Nephron progenitor cell (in vitro differentiated cells): ENCODE results near the gene TRMT44.

Experiments used
- DNase-seq: peaks from one replicate; pipeline ENCODE4 v3.0.0; 2021
- H3K27ac Mint-ChIP-seq: 2 replicates; pipeline ENCODE4 v1.8.0; 2021; ENCODE audit warnings: mild to moderate bottlenecking, moderate library complexity, mixed read lengths
- H3K27me3 Mint-ChIP-seq: 2 replicates; pipeline ENCODE4 v1.8.0; 2021; ENCODE audit warnings: mild to moderate bottlenecking, low read depth, mixed read lengths; ENCODE audit not compliant: poor library complexity
- H3K36me3 Mint-ChIP-seq: 2 replicates; pipeline ENCODE4 v1.8.0; 2021; ENCODE audit warnings: low read depth, mixed read lengths
- H3K4me1 Mint-ChIP-seq: 2 replicates; pipeline ENCODE4 v1.8.0; 2021; ENCODE audit warnings: mixed read lengths
- H3K4me3 Mint-ChIP-seq: 2 replicates; pipeline ENCODE4 v1.8.0; 2021; ENCODE audit warnings: mild to moderate bottlenecking, moderate library complexity, mixed read lengths
- H3K9me3 Mint-ChIP-seq: 2 replicates; pipeline ENCODE4 v1.8.0; 2021; ENCODE audit warnings: mild to moderate bottlenecking, moderate library complexity, mixed read lengths
- TF ChIP-seq, protein P1 (sequence below): fragments of 200-600 bp; sonication (generic); IDR thresholded peaks from 2 replicates; pipeline ENCODE4 v1.5.0; 2021; ENCODE audit warnings: antibody characterized with exemption

Gene TRMT44

DNA sequence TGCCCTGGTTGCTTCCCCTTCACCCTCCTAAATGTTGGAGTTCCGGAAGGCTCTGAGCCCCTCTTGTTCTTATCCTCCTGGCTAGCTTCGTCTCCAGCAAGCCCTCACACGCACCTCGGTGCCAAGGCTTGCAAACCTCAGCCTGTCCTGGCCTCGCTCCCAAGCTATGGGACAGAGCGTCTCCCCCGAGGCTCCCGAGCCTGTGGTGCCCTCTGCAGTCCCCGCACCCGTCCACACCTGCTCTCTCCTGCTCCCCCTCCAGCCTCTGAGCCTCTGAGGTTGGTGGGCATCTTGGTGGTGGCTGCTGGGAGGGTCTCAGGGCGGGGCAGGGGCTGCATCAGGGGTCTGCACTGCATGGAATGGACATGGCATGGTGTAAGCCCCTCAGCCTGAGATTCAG, 63.2 kb downstream of the TRMT44 start:
- no peak overlapping the region for H3K27ac Mint-ChIP-seq
- peaks cover 12% of the 10 kb centered on the region for H3K27me3 Mint-ChIP-seq
- TF ChIP-seq, protein P1, sequence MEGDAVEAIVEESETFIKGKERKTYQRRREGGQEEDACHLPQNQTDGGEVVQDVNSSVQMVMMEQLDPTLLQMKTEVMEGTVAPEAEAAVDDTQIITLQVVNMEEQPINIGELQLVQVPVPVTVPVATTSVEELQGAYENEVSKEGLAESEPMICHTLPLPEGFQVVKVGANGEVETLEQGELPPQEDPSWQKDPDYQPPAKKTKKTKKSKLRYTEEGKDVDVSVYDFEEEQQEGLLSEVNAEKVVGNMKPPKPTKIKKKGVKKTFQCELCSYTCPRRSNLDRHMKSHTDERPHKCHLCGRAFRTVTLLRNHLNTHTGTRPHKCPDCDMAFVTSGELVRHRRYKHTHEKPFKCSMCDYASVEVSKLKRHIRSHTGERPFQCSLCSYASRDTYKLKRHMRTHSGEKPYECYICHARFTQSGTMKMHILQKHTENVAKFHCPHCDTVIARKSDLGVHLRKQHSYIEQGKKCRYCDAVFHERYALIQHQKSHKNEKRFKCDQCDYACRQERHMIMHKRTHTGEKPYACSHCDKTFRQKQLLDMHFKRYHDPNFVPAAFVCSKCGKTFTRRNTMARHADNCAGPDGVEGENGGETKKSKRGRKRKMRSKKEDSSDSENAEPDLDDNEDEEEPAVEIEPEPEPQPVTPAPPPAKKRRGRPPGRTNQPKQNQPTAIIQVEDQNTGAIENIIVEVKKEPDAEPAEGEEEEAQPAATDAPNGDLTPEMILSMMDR: no peak
- peaks cover 12% of the 10 kb centered on the region for H3K4me1 Mint-ChIP-seq
- peaks cover 6% of the 10 kb centered on the region for H3K9me3 Mint-ChIP-seq
- DNase-seq: no peak
- no peaks in the 10 kb centered on the region for H3K36me3 Mint-ChIP-seq
- H3K4me3 Mint-ChIP-seq: no peak overlapping the region

- H3K9me3 Mint-ChIP-seq: peaks cover 6% of the 10 kb centered on the region
- H3K27ac Mint-ChIP-seq: no peak overlapping the region
- no peak for DNase-seq
- TF ChIP-seq, protein P1: no peak
- no peaks in the 10 kb centered on the region for H3K36me3 Mint-ChIP-seq
- peaks cover 13% of the 10 kb centered on the region for H3K27me3 Mint-ChIP-seq
- H3K4me1 Mint-ChIP-seq: peaks cover 12% of the 10 kb centered on the region
- H3K4me3 Mint-ChIP-seq: no peak overlapping the region
Measured at GRCh38 chr4:8504279-8505007, 63.9 kb downstream of the TRMT44 start.

GRCh38 chr4:8505229-8505628, 64.7 kb downstream of the TRMT44 start:
- peaks cover 13% of the 10 kb centered on the region for H3K27me3 Mint-ChIP-seq
- H3K27ac Mint-ChIP-seq: no peak overlapping the region
- H3K36me3 Mint-ChIP-seq: no peaks in the 10 kb centered on the region
- no peak overlapping the region for H3K4me3 Mint-ChIP-seq
- peaks cover 6% of the 10 kb centered on the region for H3K9me3 Mint-ChIP-seq
- DNase-seq: no peak
- TF ChIP-seq, protein P1: no peak
- peaks cover 12% of the 10 kb centered on the region for H3K4me1 Mint-ChIP-seq

DNA sequence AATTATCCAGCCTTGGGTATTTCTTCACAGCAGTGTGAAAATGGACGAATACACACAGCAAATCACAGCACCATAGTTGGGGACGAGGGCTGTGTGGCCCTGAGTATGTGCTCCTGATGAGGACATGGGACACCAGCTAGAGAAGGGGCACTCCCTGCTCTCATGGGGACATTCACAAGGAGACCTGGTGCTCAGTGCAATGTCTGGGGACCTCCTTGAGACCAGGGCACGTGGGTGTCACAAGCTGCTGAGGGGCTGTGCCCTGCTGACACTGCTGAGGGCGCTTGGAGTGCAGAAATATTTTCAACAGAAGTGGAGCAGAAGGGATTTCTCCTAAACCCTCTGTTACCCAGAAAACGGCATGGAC, 65.4 kb downstream of the TRMT44 start:
- H3K27me3 Mint-ChIP-seq: peaks cover 13% of the 10 kb centered on the region
- no peak overlapping the region for H3K4me3 Mint-ChIP-seq
- no peaks in the 10 kb centered on the region for H3K36me3 Mint-ChIP-seq
- TF ChIP-seq, protein P1: no peak
- peaks cover 12% of the 10 kb centered on the region for H3K4me1 Mint-ChIP-seq
- DNase-seq: no peak
- H3K27ac Mint-ChIP-seq: peak overlapping the region; percentile 6
- H3K9me3 Mint-ChIP-seq: peaks cover 6% of the 10 kb centered on the region

- DNase-seq: no peak
- TF ChIP-seq, protein P1: no peak
- Mint-ChIP-seq H3K27me3 (peaks cover 11% of the 10 kb centered on the region), H3K36me3 (no peaks in the 10 kb centered on the region), H3K4me1 (peaks cover 12% of the 10 kb centered on the region), H3K4me3 (no peak overlapping the region), H3K9me3 (peaks cover 6% of the 10 kb centered on the region), H3K27ac (no peak overlapping the region)
Measured at GRCh38 chr4:8506373-8507195, 66.0 kb downstream of the TRMT44 start.
